ENCODE measurements around the gene TENM3. TPM values are rescaled to one million over a fixed set of nuclear protein-coding genes. Genes with fewer than 3 reads are reported as not detected.
"Not testable (repeated sequence)": the region's sequence is repeated elsewhere in the genome, so short reads cannot be mapped to it uniquely, and the experiment has no call there.

TENM3 gene
- total RNA-seq, 1 experiment from 2014 or later: 108 TPM

DNA sequence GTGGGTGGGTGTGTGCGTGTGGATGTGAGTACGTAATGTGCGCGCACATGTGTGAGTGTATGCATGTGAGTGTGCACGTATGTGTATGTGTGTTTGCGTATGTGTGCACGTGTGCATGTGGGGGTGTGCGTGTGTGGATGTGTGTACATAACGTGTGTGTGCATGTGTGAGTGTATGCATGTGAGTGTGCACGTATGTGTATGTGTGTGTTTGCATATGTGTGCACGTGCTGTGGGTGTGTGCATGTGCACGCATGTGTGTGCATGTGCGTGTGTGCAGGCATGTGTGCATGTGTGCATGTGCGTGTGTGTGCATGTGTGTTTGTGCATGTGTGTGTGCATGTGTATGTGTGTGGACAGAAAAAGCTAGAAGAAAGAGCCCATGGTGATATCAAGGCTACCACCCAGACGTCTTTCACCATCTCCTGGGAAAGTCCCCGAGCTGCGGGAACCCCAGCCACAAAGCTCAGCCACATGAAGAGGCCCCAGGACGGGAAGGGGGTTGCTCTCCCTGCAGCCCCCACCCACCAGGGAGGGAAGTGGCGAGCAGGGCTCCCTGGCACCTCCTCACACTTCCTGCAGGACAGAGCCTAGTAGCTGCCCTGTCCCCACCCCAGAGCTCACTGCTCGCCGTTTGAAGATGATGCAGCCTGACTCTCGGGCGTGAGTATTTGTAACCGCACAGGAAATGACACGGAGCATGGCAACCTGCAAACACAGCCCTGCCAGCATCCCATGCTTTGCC, 565.6 kb downstream of the TENM3 start:
- DNase-seq (ENCODE audit: low spot score): peak; percentile 50

DNA sequence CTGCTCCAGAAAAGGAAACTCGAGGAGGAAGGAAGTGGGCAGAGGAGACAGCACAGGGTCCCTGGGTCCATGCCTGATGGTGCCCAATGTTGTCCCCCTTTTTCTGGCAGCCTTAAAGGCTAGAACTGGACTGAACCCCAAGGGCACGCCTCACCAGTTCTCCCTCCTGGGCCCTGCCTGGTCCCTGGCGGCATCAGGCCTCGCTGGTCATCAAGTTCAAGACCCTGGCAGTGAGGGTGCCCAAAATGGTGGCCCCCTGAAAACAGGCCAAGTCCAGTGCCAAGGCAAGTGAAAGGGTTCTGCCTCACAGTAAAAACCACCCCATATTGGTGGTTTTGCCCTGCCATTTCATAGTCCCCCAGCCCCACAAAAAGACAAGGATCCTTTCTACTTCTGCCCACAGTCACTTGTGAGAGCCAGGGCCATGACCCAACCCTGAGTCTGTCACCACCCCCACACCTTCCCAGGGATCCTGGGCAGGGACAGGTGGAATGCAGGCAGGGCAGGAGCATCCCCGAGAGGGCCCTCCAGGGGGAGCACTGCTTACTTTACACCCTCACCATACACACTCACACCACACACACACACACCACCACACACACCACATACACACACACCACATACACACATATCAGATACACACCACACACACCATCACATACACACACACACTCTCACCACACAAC, 566.4 kb downstream of the TENM3 start:
- DNase-seq (ENCODE audit: low spot score): no peak

DNA sequence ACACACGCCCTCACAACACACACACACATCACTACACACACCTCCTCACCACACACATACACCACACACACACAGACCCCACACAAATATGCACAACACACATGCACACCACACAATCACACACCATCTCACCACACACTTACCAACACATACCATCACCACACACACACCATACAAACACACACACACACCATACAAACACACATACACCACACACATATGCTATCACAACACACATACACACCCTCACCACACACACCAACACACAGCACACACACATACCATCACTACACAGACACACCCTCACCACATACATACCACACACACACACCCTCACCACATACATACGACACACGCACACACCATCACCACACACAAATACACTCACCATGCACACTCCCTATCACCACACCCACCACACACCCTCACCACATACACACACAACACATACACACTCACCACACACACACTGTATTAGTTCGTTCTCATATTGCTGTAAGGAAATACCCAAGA, 567.0 kb downstream of the TENM3 start:
- no peak for DNase-seq (ENCODE audit: low spot score)

DNA sequence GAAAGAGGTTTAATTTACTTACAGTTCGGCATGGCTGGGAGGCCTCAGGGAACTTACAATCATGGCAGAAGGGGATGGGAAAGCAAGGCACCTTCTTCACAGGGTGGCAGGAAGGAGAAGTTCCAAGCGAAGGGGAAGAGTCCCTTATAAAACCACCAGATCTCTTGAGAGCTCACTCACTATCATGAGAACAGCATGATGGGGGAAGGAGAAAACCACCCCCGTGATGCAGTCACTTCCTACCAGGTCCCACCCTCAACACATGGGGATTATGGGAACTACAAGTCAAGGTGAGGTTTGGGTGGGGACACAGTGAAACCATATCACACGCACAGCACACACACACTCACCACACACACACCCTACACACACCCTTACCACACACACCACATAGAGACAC, 569.7 kb downstream of the TENM3 start:
- DNase-seq (ENCODE audit: low spot score): no peak

DNA sequence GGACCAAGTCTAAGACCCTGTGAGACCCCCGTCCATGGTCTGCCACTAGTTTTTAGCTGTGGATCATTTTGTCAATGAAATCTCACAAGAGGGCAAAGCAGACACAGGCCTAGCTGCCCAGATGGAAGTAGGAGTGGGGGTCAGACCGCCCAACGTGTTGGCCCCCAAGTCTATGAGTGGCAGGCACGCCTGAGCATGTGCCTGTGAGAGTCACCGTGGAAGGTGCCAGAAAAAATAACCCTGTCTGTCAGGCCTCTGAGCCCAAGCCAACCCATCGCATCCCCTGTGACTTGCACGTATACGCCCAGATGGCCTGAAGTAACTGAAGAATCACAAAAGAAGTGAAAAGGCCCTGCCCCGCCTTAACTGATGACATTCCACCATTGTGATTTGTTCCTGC, 570.9 kb downstream of the TENM3 start:
- not testable (repeated sequence) for DNase-seq (ENCODE audit: low spot score)

DNA sequence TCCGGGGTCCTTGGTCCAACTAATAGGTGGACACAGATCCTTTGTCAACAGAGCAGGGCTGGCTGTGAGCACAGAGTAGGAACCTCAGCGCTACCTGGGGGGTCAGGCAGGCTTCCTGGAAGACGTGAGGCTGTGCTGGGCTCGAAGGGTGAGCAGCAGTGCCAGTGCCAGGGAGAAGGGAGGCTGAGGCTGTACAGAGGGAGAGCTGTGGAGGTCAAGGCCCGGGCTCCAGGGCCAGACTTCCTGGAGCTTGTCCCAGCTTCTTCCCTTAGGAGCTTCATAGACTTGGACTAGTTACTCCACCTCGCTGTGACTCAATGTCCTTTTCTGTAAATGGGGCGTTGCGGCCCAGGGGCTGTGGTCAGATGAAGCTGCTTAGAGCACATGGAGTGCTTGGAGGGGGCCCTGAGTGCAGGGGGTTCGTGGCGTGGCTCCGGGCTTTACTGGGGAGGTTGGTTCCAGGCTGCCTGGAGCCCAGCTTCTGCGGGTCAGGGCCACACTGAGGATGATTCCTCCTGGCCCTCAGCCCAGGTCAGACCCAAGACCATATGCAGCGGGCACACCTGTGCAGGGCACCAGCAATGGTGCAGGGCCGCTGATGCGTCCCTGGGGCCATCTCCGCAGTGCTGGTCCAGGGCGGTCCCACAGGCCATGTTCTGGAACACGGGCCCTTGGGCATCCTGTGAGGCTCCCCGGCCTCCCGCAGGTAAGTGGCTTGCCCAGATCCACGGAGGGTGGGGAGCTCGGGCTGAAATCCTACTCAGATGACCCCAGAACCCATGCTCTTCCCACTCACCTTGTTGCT, 575.9 kb downstream of the TENM3 start:
- no peak for DNase-seq (ENCODE audit: low spot score)

DNA sequence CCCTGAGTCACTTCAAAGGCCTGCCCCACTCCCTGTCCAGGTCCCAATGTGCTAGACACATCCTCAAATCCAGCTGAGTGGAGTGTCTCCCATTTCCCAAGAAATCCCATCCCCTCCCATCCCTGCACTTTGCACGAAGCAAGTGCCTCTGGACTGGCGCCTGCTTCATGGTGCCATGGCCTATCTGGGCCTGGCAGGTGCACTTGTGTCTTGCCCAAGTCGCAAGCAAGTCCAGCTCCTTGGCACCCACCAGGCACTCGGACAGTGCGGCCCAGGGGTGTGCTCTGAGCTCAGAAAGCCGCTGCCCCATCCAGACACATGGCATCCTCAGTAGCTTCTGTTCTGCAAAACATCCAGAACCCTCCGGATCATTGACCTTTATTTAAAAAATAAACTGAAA, 576.5 kb downstream of the TENM3 start:
- DNase-seq (ENCODE audit: low spot score): no peak

DNA sequence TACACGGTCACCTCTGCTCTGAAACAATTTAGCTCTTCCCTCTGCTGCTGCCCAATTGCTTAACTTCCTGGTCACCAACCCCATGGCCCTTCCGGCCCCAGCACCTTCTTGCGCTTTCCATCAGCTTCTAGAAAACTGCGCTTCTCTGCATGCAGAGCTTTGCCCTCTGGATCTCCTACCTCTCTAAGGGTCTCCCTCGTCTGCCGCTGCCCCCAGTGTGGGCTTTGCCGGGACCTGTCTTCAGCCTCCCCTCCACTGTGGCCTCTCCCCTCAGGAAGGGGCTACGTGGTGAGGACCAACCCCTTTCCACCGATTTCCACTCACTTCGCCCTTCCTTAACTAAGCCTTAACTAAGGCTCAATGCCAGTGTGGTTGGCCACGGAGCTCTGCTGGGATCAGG, 579.4 kb downstream of the TENM3 start:
- no peak for DNase-seq (ENCODE audit: low spot score)

DNA sequence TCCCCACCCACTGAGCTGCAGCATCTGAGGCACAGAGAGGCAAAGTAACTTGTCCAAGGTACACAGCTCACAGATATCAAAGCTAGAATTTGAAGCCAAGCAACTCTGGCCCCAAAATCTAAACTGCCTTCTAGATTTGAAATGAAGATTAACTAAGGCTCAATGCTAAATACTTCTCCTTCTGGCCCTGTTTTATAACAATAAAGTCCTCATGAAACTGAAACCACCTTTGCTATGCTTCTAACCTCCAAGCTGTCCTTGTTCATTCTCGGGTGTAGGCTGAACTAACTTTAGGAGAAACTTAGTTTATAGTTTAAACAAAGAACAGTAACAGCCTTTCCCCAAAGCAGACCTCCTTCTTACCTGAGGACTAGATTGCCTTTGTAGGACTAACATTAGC, 580.4 kb downstream of the TENM3 start:
- DNase-seq (ENCODE audit: low spot score): no peak

DNA sequence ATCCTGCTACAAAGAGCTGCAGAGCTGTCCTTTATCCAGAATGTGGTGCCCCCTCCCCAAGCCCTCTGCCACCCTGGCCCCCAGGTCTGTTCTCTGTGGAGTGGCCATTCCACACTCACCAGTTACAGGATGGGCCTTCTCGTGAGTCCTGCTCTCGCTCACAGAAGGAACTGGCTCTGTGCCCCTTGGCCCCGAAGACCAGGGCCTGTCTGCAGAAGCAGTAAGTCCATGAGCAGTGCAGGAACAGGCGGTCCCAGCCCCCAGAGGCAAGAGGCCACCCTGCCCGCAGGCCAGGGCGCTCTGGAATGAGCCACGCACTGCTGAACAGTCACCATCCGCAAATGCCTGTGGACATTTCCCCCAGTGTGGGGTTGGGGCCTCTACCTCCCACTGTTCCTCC, 581.8 kb downstream of the TENM3 start:
- DNase-seq (ENCODE audit: low spot score): no peak

DNA sequence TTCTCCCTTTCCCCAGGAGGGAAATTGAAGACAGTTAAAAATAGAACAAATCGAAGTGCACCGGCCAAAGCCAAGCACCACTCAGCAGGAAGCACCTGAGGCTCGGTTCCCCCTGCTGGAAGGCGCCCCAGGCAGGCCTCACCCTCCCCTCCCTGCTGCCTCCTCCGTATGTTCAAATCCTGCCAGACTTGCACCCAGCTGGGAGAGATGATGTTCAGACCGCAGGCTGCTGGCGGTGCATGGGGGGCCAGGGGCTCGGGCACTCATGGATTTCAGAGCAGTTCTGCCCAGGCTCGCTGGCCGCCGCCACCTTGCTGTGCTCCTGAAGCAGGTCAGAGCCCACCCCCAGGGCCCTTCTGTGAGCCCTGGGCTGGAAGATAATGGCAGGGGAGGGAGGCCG, 582.6 kb downstream of the TENM3 start:
- no peak for DNase-seq (ENCODE audit: low spot score)

DNA sequence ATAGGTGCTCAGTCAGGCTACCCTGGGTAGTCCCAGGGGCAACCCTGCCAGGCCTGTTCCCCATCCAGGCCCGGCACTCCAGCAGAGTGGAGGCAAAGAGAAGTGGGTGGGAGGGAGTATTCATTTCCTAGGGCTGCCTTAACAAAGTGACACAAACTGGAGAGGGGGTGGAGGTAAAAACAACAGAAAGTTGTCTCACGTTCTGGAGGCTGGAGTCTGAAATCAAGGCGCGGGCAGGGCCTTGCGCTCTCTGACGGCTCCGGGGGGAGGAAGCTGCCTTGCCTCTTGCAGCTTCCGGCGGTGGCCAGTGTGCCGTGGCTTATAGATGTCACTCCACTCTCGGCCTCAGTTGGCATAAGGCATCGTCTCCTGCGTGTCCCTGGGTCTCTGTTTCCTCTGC, 583.2 kb downstream of the TENM3 start:
- no peak for DNase-seq (ENCODE audit: low spot score)

DNA sequence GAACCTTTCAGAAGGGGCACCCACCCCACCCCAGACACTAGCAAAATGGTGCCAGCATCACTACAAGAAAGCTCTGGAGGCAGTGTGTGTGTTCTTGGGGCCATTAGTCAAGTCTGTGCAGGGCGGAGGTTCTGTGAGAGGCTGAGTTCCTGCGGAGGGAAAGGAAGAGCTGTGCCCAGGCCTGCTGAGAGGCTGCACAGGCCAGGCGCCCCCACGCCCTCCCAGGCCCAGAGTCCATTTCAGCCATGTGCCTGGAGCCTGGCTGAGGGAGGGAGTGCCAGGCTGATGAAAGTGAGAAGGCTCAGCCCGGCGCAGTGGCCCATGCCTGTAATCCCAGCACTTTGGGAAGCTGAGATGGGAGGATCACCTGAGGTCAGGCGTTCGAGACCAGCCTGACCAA, 584.0 kb downstream of the TENM3 start:
- no peak for DNase-seq (ENCODE audit: low spot score)

DNA sequence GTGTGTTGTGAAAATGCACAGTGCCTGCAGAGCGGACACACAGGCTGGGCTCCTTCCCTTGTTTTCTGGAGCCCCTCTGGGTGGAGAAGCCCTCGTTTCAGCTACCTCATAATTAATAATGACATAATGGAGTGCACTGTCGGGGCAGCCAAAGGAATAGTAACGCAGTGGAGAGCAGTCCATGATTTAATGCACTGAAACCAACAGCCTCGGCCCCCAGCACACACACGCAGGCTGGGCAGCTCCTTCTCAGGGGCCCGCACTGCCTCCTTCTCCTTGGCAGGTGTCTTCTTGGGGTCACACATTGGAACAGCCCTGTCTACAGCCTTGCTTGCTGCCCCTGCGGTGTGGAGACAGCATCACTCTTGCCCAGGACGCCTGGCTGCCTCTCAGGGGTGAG, 584.8 kb downstream of the TENM3 start:
- no peak for DNase-seq (ENCODE audit: low spot score)

DNA sequence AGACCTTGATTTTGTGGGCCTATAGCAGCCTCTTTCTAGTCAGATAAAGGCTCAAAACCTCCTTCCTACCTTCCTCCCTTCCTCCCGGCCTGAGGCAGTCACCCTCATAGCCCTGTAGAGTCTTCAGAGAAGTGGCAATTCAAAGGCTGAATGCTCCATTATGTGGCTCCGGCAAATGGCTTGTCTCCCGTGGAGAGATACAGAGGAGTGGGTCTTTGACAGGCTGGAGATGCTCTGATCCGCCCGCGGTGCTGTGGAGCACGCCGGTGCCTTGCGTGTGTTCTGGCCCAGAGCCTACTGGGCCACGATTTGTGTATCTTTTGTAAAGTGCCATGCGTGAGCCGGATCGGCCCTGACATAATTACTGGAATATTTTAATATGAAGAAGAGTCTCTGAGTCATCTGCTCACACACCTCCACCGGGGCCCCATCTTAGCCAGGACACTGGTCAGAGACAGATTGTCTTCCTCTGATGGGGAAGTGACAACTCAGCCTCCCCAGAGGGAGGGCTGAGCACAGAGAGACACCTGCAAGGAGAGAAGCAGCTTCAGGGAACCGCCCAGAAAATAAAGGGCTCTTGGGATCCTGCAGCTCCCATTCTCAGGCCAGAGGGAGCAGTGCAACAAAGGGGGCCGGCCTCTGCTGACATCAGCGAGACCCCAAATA, 585.3 kb downstream of the TENM3 start:
- DNase-seq (ENCODE audit: low spot score): no peak

DNA sequence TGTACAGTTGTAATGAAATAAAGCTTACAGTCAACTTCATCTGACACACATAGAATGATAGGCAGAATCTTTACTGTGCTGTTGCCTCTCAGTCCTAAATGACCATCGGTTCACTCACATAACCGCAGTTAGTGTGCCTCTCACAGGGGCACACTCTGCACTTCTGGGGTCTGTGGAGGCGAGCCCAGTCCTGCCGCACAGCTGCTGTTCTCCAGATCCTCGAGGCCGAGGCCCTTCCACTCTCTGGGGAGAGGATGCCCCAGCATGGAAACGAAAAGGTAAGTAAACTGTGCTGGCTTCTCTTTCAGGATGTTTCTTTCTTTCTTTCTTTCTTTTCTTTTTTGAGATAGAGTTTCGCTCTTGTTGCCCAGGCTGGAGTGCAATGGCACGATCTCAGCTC, 586.0 kb downstream of the TENM3 start:
- DNase-seq (ENCODE audit: low spot score): no peak

DNA sequence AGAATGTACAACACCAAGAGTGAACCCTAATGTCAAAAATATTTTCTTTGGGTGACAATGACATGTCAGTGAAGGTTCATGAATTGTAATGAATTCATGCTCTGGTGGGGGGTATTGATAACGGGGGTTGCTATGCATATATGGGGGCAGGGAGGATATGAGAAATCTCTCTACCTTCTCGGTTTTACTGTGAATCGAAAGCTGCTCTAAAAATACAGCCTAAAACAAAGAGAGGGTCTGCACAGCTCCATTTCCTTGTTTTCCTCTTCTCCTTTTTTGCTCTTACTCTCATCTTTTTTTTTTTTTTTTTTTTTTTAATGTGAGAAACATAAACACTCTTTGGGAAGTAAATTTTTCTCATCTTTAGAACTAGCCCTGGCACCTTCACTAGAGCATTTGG, 588.2 kb downstream of the TENM3 start:
- no peak for DNase-seq (ENCODE audit: low spot score)

DNA sequence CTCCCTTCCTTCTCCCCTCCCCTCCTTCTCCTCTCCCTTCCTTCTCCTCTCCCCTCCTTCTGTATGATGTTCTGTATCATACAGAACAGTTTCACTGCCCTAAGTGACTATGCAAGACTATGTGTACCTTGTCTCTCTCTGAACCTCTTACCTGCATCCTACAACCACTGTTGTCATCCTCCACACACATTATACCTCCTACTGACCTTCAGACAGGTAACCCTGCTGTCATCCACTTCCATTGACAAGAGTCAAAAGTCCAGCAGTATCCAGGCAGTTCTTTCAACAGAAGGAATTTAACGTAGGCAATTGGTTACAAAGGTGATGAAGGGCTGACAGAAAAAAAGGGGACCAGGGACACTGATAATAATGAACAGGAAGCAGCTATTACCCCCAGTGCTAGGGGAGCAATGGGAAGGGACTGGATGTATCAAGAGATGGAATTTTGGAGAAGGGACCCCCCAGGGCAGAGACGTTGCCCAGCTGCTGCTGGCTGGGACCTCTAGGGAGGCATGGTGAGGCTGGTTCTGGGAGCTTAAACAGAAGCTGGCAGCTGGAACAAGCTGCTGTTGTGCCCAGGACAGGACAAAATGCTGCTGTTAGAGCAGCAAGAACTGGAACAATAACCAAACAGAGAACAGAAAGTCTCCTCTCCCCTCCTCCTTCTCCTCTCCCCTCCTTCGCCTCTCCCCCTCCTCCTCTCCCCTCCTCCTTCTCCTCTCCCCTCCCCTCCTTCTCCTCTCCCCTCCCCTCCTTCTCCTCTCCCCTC, 589.3 kb downstream of the TENM3 start:
- no peak for DNase-seq (ENCODE audit: low spot score)

DNA sequence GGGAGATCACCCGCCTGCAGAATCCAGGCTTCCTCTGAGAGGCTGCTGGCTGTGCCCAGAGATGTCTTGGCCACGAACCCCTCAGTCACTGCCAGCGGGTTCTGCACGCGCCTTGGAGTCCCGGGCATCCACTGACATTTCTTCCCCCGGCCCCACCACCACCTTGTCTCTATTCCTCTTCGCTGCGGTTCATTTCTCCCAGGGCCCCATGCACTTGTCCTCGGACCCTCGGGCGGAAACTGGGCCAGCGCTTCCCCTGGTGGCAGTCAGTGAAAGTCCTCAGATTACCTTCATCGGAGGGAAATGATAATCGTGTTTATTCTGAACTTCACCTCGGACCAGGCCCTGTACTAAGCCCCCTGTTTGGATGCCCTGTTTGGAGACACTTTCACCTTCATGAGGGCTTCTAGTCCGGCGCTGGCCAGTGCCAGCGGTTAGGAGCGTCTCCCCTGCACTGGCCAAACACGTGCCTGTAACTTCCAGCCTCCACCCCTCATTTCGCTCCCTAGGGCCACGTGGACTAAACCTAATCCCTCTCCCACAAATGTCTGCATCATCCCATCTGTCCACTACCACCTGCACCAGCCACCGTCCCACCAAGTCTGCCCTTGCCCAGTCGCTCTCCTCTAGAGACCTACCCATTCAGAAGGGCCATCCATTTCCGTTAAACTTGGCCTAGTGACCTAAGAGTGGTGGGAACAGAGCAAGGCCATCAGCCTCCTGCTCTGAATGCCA, 592.0 kb downstream of the TENM3 start:
- no peak for DNase-seq (ENCODE audit: low spot score)

DNA sequence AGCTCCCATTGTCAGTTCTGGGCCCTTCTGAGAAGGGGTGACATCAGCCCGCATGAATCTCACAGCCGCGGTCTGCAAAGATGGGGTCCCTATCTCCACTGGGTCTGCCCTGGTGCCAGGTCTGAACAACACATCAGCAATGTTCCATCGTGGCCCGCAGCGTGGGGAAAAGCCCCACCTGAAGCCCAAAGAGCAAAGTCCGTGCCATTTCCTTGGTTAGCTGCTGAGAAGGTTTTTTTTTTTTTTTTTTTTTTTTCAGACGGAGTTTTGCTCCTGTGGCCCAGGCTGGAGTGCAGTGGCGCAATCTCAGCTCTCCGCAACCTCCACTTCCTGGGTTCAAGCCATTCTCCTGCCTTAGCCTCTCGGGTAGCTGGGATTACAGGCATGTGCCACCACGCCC, 594.6 kb downstream of the TENM3 start:
- DNase-seq (ENCODE audit: low spot score): no peak

DNA sequence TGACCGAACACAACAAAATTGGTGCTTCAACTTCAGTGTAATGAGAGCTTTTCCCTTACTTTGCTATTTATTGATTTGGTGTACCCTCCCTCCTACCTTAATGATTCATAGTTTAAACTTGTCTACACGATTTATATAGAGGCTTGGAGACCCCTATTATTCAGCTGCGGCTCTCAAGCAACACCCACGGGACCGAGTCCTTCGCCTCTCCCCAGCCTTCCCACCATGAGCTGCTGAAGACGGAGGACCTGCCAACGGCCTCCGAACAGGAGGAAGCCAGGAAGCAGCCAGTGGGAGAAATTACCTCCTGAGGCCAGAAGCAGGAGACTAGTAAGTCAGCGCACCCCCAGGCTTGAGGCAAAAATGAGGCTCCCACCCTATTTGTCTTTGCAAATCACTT, 595.3 kb downstream of the TENM3 start:
- DNase-seq (ENCODE audit: low spot score): no peak
